K562 (cell line): ENCODE results near the gene RNU1-2. TPM values are rescaled to one million over a fixed set of nuclear protein-coding genes. Genes with fewer than 3 reads are reported as not detected.
A peak's percentile ranks its signal among the peaks of the same experiment; 100 is the strongest.

ENCODE experiments used
- ATAC-seq: fragments of 200-7000 bp; cut with Tn5 transposase; 3 replicates; pipeline ENCODE4 v1.9.1; 2020; ENCODE audit warnings: moderate library complexity
- BruUV-seq: library from RNA; stranded (reverse); fragments of 400-500 nt; replicated peaks from 2 replicates; lab custom pipeline; 2021; lab: Mats Ljungman, UMichigan
- CTCF ChIA-PET: fragments of 300-600 bp; formaldehyde crosslinking; extraction: SDS; loops from one replicate; lab custom pipeline; 2021; ENCODE audit warnings: low intra/inter-chr PET ratio; lab: Yijun Ruan, JAX
- POLR2A ChIA-PET: fragments of 300-600, 350-650 bp; sonication (Branson Sonifier 250); formaldehyde crosslinking; extraction: SDS; loops from one replicate; lab custom pipeline; 2021; ENCODE audit warnings: antibody characterized with exemption, inconsistent platforms; lab: Yijun Ruan, JAX
- DNase-seq, 4 experiments: peaks; one replicate each; pipeline versions ENCODE4 v3.0.0 to v3.0.0-alpha.2; 2011 to 2018; ENCODE audit warnings: low spot score in 3 of 4, mixed read lengths in 3 of 4; ENCODE audit errors: extremely low read depth in 1 of 4
- FAIRE-seq: peaks from 2 replicates; lab custom pipeline; 2011; peaks lifted over from hg19 to GRCh38; lab: Jason Lieb, UNC
- H2AFZ ChIP-seq: 2 replicates; pipeline ENCODE4 v1.6.0; 2011; ENCODE audit warnings: low read depth, low read length, control low read depth, inconsistent platforms
- H3K27ac ChIP-seq: fragments of 200-600 bp; 3 replicates; pipeline ENCODE4 v1.8.0; 2011; ENCODE audit warnings: low read depth, mild to moderate bottlenecking, control low read depth, inconsistent platforms, low read length, moderate library complexity, mixed read lengths; ENCODE audit errors: extremely low read depth
- H3K27me3 ChIP-seq, 2 experiments: fragments of 300-600 bp in 1 of 2; 2 replicates in 1 of 2; 3 replicates in 1 of 2; pipeline versions ENCODE4 v1.6.0 to v1.8.0; 2011; ENCODE audit warnings: inconsistent platforms in 2 of 2, low read length in 2 of 2, mild to moderate bottlenecking in 1 of 2, mixed read lengths in 1 of 2, moderate library complexity in 1 of 2; ENCODE audit not compliant: control insufficient read depth in 2 of 2, insufficient read depth in 2 of 2
- H3K36me3 ChIP-seq: fragments of 300-600 bp; 3 replicates; pipeline ENCODE4 v1.8.0; 2011; ENCODE audit warnings: mild to moderate bottlenecking, low read length, inconsistent platforms; ENCODE audit not compliant: control insufficient read depth, insufficient read depth
- H3K4me1 ChIP-seq, 2 experiments: fragments of 200-600 bp in 1 of 2; replicated peaks in 1 of 2; 2 replicates in 1 of 2; 3 replicates in 1 of 2; pipeline versions ENCODE4 v1.5.1 to v1.8.0; 2011; ENCODE audit warnings: inconsistent platforms in 2 of 2, low read length in 2 of 2, mild to moderate bottlenecking in 1 of 2, mixed read lengths in 1 of 2, moderate library complexity in 1 of 2; ENCODE audit not compliant: control insufficient read depth in 2 of 2, insufficient read depth in 2 of 2
- H3K4me2 ChIP-seq: 2 replicates; pipeline ENCODE4 v1.6.1; 2011; ENCODE audit warnings: low read length, control low read depth, inconsistent platforms, mixed read lengths; ENCODE audit not compliant: insufficient read depth
- H3K4me3 ChIP-seq: fragments of 200-600 bp; sonication (generic), shearing (Covaris generic); 2 replicates; pipeline ENCODE4 v1.5.1; 2016; ENCODE audit warnings: control low read depth, inconsistent platforms
- H3K79me2 ChIP-seq: fragments of 200-600 bp; 3 replicates; pipeline ENCODE4 v1.8.0; 2011; ENCODE audit warnings: low read length, inconsistent platforms; ENCODE audit not compliant: control insufficient read depth, insufficient read depth
- H3K9ac ChIP-seq, 2 experiments: 2 replicates each; pipeline versions ENCODE4 v1.6.0 to v1.6.1; 2011; ENCODE audit warnings: low read depth in 2 of 2, low read length in 2 of 2, control low read depth in 1 of 2, inconsistent platforms in 1 of 2, mild to moderate bottlenecking in 1 of 2, mixed read lengths in 1 of 2; ENCODE audit not compliant: insufficient read depth in 1 of 2
- H3K9me1 ChIP-seq: one replicate; pipeline ENCODE4 v1.6.0; 2011; ENCODE audit warnings: inconsistent platforms, mild to moderate bottlenecking, low read length, moderate library complexity; ENCODE audit not compliant: control insufficient read depth, insufficient read depth
- H3K9me3 ChIP-seq: replicated peaks from 2 replicates; pipeline ENCODE4 v1.5.1; 2011; ENCODE audit warnings: low read depth, low read length, inconsistent platforms; ENCODE audit not compliant: control insufficient read depth, insufficient read depth
- H4K20me1 ChIP-seq: replicated peaks from 2 replicates; pipeline ENCODE4 v1.6.1; 2011; ENCODE audit warnings: low read length, inconsistent platforms, mixed read lengths; ENCODE audit not compliant: control insufficient read depth, insufficient read depth
- FOSL1 ChIP-seq: fragments of 200-800 bp; sonication (Bioruptor generic); conservative IDR thresholded peaks from 2 replicates; pipeline ENCODE4 v1.6.1; 2016; ENCODE audit warnings: missing genetic modification characterization, missing compliant biosample characterization
- FOXJ2 ChIP-seq: fragments of 200-800 bp; sonication (Bioruptor generic); IDR thresholded peaks from 2 replicates; pipeline ENCODE4 v1.6.1; 2016; ENCODE audit warnings: missing genetic modification characterization, missing compliant biosample characterization
- STAT5A ChIP-seq: IDR thresholded peaks from 2 replicates; pipeline ENCODE4 v1.6.1; 2012; ENCODE audit warnings: low read length, inconsistent platforms, borderline replicate concordance
- TAF9B ChIP-seq: fragments of 450-650 bp; IDR thresholded peaks from 2 replicates; pipeline ENCODE4 v1.6.1; 2018; ENCODE audit warnings: mild to moderate bottlenecking; ENCODE audit not compliant: partially characterized antibody
- ZNF76 ChIP-seq: fragments of 250-450 bp; sonication (Bioruptor Pico); IDR thresholded peaks from 2 replicates; pipeline ENCODE4 v1.4.0; 2020; ENCODE audit warnings: mild to moderate bottlenecking, moderate library complexity, borderline replicate concordance
- in situ Hi-C: fragments of 300-500 bp; cut with MboI; formaldehyde crosslinking; loops from 4 replicates; pipeline ENCODE4 v1.15.0; 2018; ENCODE audit warnings: inconsistent platforms, mixed read lengths
- intact Hi-C: fragments of 100-400 bp; cut with micrococcal nuclease; formaldehyde crosslinking; loops from 2 replicates; pipeline ENCODE4 v1.14.2; 2022
- polyA plus RNA-seq, 8 experiments: library from polyadenylated mRNA; depleted of rRNA in 4 of 8; stranded (reverse) in 5 of 8; unstranded in 3 of 8; fragments of >200 nt; fragmentation: Nextera tagmentation in 2 of 8; fragmentation: Illumina TruSeq in 1 of 8; extraction: Ambion mirVana in 2 of 8; extraction: Trizol in 1 of 8; gene quantifications; 2 replicates each; pipeline versions ENCODE4 v1.2.1 to v1.2.3, GENCODE V29; 2011 to 2014; ENCODE audit warnings: inconsistent platforms in 1 of 8, missing spikeins in 1 of 8
- total RNA-seq, 7 experiments: library from RNA; depleted of rRNA in 6 of 7; stranded (reverse); fragments of >200 nt in 6 of 7; fragmentation: Illumina TruSeq in 2 of 7; extraction: Trizol in 2 of 7; gene quantifications; 2 replicates each; pipeline versions ENCODE4 v1.2.1 to v1.2.3, GENCODE V29; 2011 to 2021; ENCODE audit warnings: low replicate concordance in 1 of 7

RNU1-2 gene
- total and polyA plus RNA-seq, 9 of the 15 experiments (the other 6 are each of a cell fraction or from before 2014, with no cell fraction given) = under 0.01 to 32,823 (median 2,538) TPM; not detected in 4

- H3K79me2 ChIP-seq = no peaks in the 10 kb centered on the region
- peaks cover 13 to 19% of the 10 kb centered on the region in 2 experiments; a peak in 4 of 5 replicates for H3K4me1 ChIP-seq
- ChIA-PET POLR2A (interaction anchor here (0.8 to 1.7 kb wide), 4 partner anchors 25 to 390 kb away, joined by 3 to 5 read pairs (median 4); no protein-coding TSS in a partner anchor), CTCF (no interaction called here)
- H3K9me3 ChIP-seq = 0 out of 2 replicates have a peak, but pooled peaks cover 7% of the 10 kb centered on the region
- no peaks in the 10 kb centered on the region for H3K9me1 ChIP-seq
- no peaks in the 10 kb centered on the region for H3K36me3 ChIP-seq
- ATAC-seq = no peak
- peak overlapping the region; percentile 99; the same call in 2 of the 3 replicates for H3K27ac ChIP-seq
- H2AFZ ChIP-seq = peak overlapping the region; percentile 83
- no peaks in the 10 kb centered on the region for H4K20me1 ChIP-seq
- H3K4me3 ChIP-seq = peak overlapping the region; percentile 36; the same call in 1 of the 2 replicates
- in situ Hi-C loops = loop anchor here (25.0 kb wide), 1 partner anchor 291 kb away; the partner anchor contains the start of gene NBPF1
- H3K27me3 ChIP-seq = no peaks in the 10 kb centered on the region
- intact Hi-C loops = no loop called here
- FAIRE-seq = no peak
- H3K4me2 ChIP-seq = peak overlapping the region; percentile 75
- DNase-seq = no peak
- H3K9ac ChIP-seq = peak overlapping the region in 1 of 2 experiments; percentile 98; a peak in 2 of 4 replicates
- no TSS peak for BruUV-seq
- no peak for TF ChIP-seq TAF9B
- peak; percentile 26 for TF ChIP-seq FOSL1 (tag)
- peak; percentile 77 for TF ChIP-seq FOXJ2 (tag)
- TF ChIP-seq STAT5A = no peak
- TF ChIP-seq ZNF76 (CRISPR knock-in tag) = no peak
Measured at GRCh38 chr1:16903458-16903796, 7.6 kb downstream of the RNU1-2 start.
